T-helper 2 cell treated with Interferon-gamma antibody and Interleukin-4, amounts not matched to agents 5 μg/mL and 100 μg/mL, for 36 hours (primary cell): ENCODE data around the gene C20orf96.

Source experiments
- DNase-seq: peaks from one replicate; pipeline ENCODE4 v3.0.0; 2021; ENCODE audit warnings: low spot score
- H3K27ac Mint-ChIP-seq: one replicate; pipeline ENCODE4 v1.8.0; 2021; ENCODE audit warnings: mild to moderate bottlenecking, mixed read lengths
- H3K27me3 Mint-ChIP-seq: one replicate; pipeline ENCODE4 v1.8.0; 2021; ENCODE audit warnings: low read depth, mixed read lengths
- H3K36me3 Mint-ChIP-seq: one replicate; pipeline ENCODE4 v1.8.0; 2021; ENCODE audit warnings: low read depth, mixed read lengths
- H3K4me1 Mint-ChIP-seq: one replicate; pipeline ENCODE4 v1.8.0; 2021; ENCODE audit warnings: low read depth, mixed read lengths
- H3K4me3 Mint-ChIP-seq: one replicate; pipeline ENCODE4 v1.8.0; 2022; ENCODE audit warnings: mild to moderate bottlenecking, moderate library complexity, mixed read lengths
- H3K9me3 Mint-ChIP-seq: one replicate; pipeline ENCODE4 v1.8.0; 2021; ENCODE audit warnings: mixed read lengths

Gene C20orf96

GRCh38 chr20:301886-302848 lies 11.6 kb upstream of the C20orf96 start:
- Mint-ChIP-seq H3K9me3 (no peaks in the 10 kb centered on the region), H3K27me3 (peaks cover 2% of the 10 kb centered on the region), H3K4me3 (no peak overlapping the region), H3K36me3 (peaks cover 35% of the 10 kb centered on the region), H3K27ac (peak overlapping the region; percentile 27), H3K4me1 (peaks cover 33% of the 10 kb centered on the region)
- no peak for DNase-seq

DNA sequence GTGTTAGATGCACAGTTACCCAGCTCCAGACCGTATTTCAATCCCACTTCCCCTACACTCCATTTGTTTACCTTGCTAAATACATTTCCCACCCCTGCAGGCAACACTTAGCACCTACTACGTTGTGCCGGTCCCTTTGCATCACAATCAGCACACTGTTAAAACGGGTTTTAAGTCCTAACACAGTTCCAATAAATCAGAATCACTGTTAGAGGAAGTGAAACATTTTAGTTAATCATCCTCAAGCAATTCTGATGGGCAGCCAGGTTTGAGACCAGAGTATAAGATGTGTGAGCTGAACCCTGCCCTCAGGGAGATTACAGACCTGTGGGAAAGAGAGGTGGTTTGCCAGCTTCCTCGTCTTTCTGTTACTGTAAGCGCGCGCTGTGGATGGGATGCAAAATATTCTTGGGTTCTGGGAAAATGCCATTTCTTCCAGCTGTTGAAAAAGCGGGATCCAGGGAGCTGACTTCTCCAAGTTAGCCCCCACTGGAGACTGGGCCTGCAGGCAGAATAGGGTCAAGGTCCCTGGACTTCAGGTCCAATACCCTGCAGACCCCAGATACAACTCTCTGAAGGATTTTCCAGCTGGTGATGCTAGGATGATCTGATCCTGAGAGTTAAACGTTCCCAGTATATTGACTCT lies 9.9 kb upstream of the C20orf96 start:
- H3K9me3 Mint-ChIP-seq, result no peaks in the 10 kb centered on the region
- H3K4me3 Mint-ChIP-seq, result peak overlapping the region; percentile 96
- H3K27me3 Mint-ChIP-seq, result peaks cover 2% of the 10 kb centered on the region
- peaks cover 43% of the 10 kb centered on the region for H3K4me1 Mint-ChIP-seq
- peaks cover 35% of the 10 kb centered on the region for H3K36me3 Mint-ChIP-seq
- DNase-seq, result no peak
- no peak overlapping the region for H3K27ac Mint-ChIP-seq

- Mint-ChIP-seq H3K4me1 (peaks cover 43% of the 10 kb centered on the region), H3K9me3 (no peaks in the 10 kb centered on the region), H3K4me3 (peak overlapping the region; percentile 96), H3K27me3 (peaks cover 2% of the 10 kb centered on the region), H3K27ac (peak overlapping the region; percentile 97), H3K36me3 (peaks cover 35% of the 10 kb centered on the region)
- no peak for DNase-seq
These were observed 8.3 kb upstream of the C20orf96 start for GRCh38 chr20:298776-299391.

DNA sequence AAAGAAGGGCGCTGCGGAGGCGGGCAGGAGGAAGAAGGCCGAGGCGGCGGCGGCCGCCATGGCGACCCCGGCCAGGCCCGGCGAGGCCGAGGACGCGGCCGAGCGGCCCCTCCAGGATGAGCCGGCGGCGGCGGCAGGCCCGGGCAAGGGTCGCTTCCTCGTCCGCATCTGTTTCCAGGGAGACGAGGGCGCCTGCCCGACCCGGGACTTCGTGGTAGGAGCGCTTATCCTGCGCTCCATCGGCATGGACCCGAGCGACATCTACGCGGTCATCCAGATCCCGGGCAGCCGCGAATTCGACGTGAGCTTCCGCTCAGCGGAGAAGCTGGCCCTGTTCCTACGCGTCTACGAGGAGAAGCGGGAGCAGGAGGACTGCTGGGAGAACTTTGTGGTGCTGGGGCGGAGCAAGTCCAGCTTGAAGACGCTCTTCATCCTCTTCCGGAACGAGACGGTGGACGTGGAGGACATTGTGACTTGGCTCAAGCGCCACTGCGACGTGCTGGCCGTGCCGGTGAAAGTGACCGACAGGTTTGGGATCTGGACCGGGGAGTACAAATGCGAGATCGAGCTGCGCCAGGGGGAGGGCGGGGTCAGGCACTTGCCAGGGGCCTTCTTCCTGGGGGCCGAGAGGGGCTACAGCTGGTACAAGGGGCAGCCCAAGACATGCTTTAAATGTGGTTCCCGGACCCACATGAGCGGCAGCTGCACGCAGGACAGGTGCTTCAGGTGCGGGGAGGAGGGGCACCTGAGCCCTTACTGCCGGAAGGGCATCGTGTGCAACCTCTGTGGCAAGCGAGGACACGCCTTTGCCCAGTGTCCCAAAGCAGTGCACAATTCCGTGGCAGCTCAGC lies 7.6 kb upstream of the C20orf96 start:
- peaks cover 41% of the 10 kb centered on the region for H3K4me1 Mint-ChIP-seq
- H3K9me3 Mint-ChIP-seq, result no peaks in the 10 kb centered on the region
- peak overlapping the region; percentile 97 for H3K27ac Mint-ChIP-seq
- H3K27me3 Mint-ChIP-seq, result peaks cover 2% of the 10 kb centered on the region
- H3K36me3 Mint-ChIP-seq, result peaks cover 35% of the 10 kb centered on the region
- H3K4me3 Mint-ChIP-seq, result peak overlapping the region; percentile 96
- DNase-seq, result peak; percentile 39

DNA sequence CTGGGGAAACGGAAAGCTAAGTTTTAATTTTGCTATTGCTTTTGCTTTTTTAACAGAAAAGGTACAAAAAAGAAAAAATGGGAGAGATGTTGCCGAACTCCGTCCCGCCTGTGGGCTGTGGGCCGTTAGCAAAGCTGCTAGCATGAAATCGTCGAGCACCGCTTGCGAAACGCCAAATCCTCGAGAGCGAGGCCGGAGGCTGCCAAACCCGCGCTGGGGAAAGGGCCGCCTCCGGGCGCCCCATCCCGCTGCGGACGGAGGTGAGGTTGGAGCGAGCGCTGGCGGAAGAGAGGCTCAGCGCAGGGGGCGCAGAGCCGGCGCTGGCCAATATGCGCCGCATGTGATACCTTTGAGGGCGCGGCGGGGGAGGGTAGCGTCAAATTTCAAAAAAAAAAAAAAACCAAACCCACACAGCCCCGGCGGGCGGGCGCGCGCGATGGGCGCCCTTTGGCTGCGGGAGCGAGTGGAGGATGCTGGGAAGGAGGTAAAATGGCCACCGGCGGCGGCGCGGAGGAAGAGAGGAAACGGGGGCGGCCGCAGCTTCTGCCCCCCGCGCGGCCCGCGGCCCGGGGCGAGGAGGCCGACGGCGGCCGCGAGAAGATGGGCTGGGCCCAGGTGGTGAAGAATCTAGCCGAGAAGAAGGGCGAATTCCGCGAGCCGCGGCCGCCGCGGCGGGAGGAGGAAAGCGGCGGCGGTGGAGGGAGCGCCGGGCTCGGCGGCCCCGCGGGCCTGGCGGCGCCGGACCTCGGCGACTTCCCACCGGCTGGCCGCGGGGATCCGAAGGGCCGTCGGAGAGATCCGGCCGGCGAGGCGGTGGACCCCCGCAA lies 6.8 kb upstream of the C20orf96 start, which contains the start of gene ZCCHC3:
Gene ZCCHC3, plus strand, starts transcription at position 473 of the 827 bp plus-strand sequence. Its CDS starts 17 bp downstream, at position 490.
- H3K4me1 Mint-ChIP-seq, result peaks cover 38% of the 10 kb centered on the region
- peak within 1 kb of the TSS; percentile 100 for H3K27ac Mint-ChIP-seq

DNA sequence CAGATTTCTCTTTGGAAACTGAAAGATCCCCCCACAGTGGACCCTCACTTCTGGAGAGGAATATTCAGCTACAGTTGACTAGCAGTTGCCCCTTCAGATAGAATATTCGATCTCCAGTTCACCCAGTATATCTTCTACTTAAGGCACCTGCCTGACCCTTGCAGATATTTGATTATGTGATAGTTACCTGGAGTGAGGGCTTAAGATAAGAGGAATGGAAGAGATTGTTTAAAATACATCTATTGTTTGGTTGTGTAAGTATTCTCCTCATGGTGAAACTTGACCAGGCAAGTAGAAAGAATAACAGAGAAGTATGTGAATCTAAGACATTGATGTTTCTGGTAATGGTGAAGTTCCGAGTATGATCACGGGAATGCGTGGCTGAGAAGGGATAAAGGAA lies 5.3 kb upstream of the C20orf96 start:
- H3K27me3 Mint-ChIP-seq, result peaks cover 2% of the 10 kb centered on the region
- peak overlapping the region; percentile 67 for H3K27ac Mint-ChIP-seq
- H3K9me3 Mint-ChIP-seq, result no peaks in the 10 kb centered on the region

More for the DNA sequence above, 6.8 kb upstream of the C20orf96 start, which contains the start of gene ZCCHC3:
- Mint-ChIP-seq H3K9me3 (no peaks in the 10 kb centered on the region), H3K36me3 (peaks cover 35% of the 10 kb centered on the region), H3K27me3 (peaks cover 2% of the 10 kb centered on the region), H3K4me3 (peak within 1 kb of the TSS; percentile 97)
- peak; percentile 88 for DNase-seq

GRCh38 chr20:294602-295001 lies 4.1 kb upstream of the C20orf96 start:
- no peak overlapping the region for H3K27ac Mint-ChIP-seq
- peaks cover 21% of the 10 kb centered on the region for H3K4me1 Mint-ChIP-seq
- H3K36me3 Mint-ChIP-seq, result peaks cover 19% of the 10 kb centered on the region
- H3K27me3 Mint-ChIP-seq, result peaks cover 2% of the 10 kb centered on the region
- no peaks in the 10 kb centered on the region for H3K9me3 Mint-ChIP-seq
- DNase-seq, result no peak
- no peak overlapping the region for H3K4me3 Mint-ChIP-seq

More for the DNA sequence above, 5.3 kb upstream of the C20orf96 start:
- Mint-ChIP-seq H3K4me3 (peak overlapping the region; percentile 97), H3K36me3 (peaks cover 27% of the 10 kb centered on the region), H3K4me1 (peaks cover 25% of the 10 kb centered on the region)
- no peak for DNase-seq

DNA sequence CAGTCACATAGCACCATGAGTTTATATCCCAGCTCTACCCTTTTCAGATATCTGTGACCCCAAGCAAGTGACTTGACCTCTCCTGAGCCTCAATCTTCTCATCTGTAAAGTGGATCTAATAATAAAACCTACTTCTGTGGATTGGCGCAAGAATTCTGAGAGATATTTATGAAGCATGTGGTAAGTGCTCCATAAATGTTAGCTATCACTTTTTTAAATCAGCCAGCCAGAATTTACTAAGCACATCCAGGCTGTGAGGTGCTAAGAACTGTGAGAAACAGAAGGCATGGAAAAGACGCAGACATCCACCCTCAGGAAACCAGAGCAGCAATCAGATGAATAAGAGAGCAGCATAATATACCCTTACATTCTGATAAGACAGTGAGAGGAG lies 862 bp downstream of the C20orf96 start:
- Mint-ChIP-seq H3K27me3 (no peaks in the 10 kb centered on the region), H3K4me1 (peaks cover 19% of the 10 kb centered on the region), H3K4me3 (no peak overlapping the region), H3K36me3 (peaks cover 6% of the 10 kb centered on the region), H3K27ac (no peak overlapping the region), H3K9me3 (no peaks in the 10 kb centered on the region)
- DNase-seq, result no peak

- no peak for DNase-seq
- H3K27ac Mint-ChIP-seq, result no peak overlapping the region
- H3K4me1 Mint-ChIP-seq, result peaks cover 19% of the 10 kb centered on the region
- H3K9me3 Mint-ChIP-seq, result no peaks in the 10 kb centered on the region
- H3K36me3 Mint-ChIP-seq, result peaks cover 6% of the 10 kb centered on the region
- no peaks in the 10 kb centered on the region for H3K27me3 Mint-ChIP-seq
- H3K4me3 Mint-ChIP-seq, result no peak overlapping the region
These were observed 1.4 kb downstream of the C20orf96 start for GRCh38 chr20:288956-289692.

GRCh38 chr20:286508-286907 lies 4.0 kb downstream of the C20orf96 start:
- H3K4me1 Mint-ChIP-seq, result peaks cover 19% of the 10 kb centered on the region
- H3K27me3 Mint-ChIP-seq, result no peaks in the 10 kb centered on the region
- H3K4me3 Mint-ChIP-seq, result no peak overlapping the region
- no peak overlapping the region for H3K27ac Mint-ChIP-seq
- peaks cover 6% of the 10 kb centered on the region for H3K36me3 Mint-ChIP-seq
- no peak for DNase-seq
- no peaks in the 10 kb centered on the region for H3K9me3 Mint-ChIP-seq

- no peak for DNase-seq
- no peak overlapping the region for H3K4me3 Mint-ChIP-seq
- peaks cover 13% of the 10 kb centered on the region for H3K4me1 Mint-ChIP-seq
- no peaks in the 10 kb centered on the region for H3K27me3 Mint-ChIP-seq
- H3K36me3 Mint-ChIP-seq, result peaks cover 5% of the 10 kb centered on the region
- H3K9me3 Mint-ChIP-seq, result no peaks in the 10 kb centered on the region
- H3K27ac Mint-ChIP-seq, result no peak overlapping the region
These were observed 6.4 kb downstream of the C20orf96 start for GRCh38 chr20:284172-284571.
